ENCODE data around the gene ARAP2.

DNA sequence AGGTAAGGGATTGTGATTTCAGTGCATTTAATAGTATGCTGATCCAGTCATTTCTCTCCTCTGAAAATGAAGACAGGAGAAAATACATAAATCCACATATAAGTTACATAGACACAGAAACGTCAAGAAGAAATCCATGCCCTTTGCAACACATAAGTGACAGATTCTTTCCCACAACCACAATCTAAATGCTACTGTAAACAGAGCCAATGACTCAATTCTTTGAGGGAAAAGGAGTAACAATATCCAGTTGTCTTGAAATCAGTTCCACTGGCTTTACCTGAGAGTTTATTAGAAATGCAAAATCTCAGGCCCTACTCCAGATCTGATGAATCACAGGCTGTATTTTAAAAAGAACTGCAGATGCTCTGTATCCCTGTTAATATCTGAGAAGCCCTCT is 66.4 kb downstream of the ARAP2 start:
- TF ChIP-seq CTCF (IDR thresholded peaks at IDR 0.05; ENCODE audit: poor library complexity) (no peak), EZH2 (IDR thresholded peaks at IDR 0.05; ENCODE audit: borderline replicate concordance) (no peak)
